Adrenal gland (tissue), 12 donors: ENCODE measurements around the gene SRSF4. TPM values are rescaled to one million over a fixed set of nuclear protein-coding genes. Genes with fewer than 3 reads are reported as not detected.

Source experiments
- DNase-seq, 7 donors: peaks; one replicate each; pipeline ENCODE4 v3.0.0-alpha.2; 2019 to 2020
- H3K27ac ChIP-seq, 5 donors: fragments of 200-600 bp; sonication (generic) in 4 of 5; 1 replicate in 3 of 5; 2 replicates in 2 of 5; pipeline versions ENCODE4 v1.5.1 to v1.8.0; 2016 to 2020; ENCODE audit warnings: mild to moderate bottlenecking in 1 of 5
- H3K27me3 ChIP-seq: fragments of 200-600 bp; 2 replicates; pipeline ENCODE4 v1.8.0; 2021
- H3K36me3 ChIP-seq, 2 donors: fragments of 200-600 bp; replicated peaks in 1 of 2; 1 replicate in 1 of 2; 2 replicates in 1 of 2; pipeline versions ENCODE4 v1.5.1 to v1.8.0; 2018 to 2022
- H3K4me1 ChIP-seq, 2 donors: fragments of 200-600 bp; replicated peaks in 1 of 2; 1 replicate in 1 of 2; 2 replicates in 1 of 2; pipeline versions ENCODE4 v1.5.1 to v1.8.0; 2018 to 2021
- H3K4me3 ChIP-seq, 4 donors: fragments of 200-600 bp; sonication (generic) in 3 of 4; one replicate each; pipeline ENCODE4 v1.5.1; 2016 to 2018
- H3K9me3 ChIP-seq, 3 donors: fragments of 200-600 bp; sonication (generic) in 1 of 3; replicated peaks in 1 of 3; 1 replicate in 2 of 3; 2 replicates in 1 of 3; pipeline versions ENCODE4 v1.5.1 to v1.8.0; 2016 to 2021
- CTCF ChIP-seq, 6 experiments: fragments of 450-650 bp in 4 of 6; fragments of 200-600 bp in 2 of 6; sonication (generic) in 1 of 6; IDR thresholded peaks; 1 replicate in 5 of 6; 2 replicates in 1 of 6; pipeline versions ENCODE4 v1.5.1 to v1.8.0; 2016 to 2021; ENCODE audit warnings: antibody characterized with exemption in 6 of 6, mild to moderate bottlenecking in 2 of 6, moderate library complexity in 1 of 6
- POLR2A ChIP-seq, 2 donors: fragments of 450-650 bp; IDR thresholded peaks; one replicate each; pipeline ENCODE4 v1.6.1; 2017; ENCODE audit warnings: antibody characterized with exemption in 2 of 2, mild to moderate bottlenecking in 2 of 2, moderate library complexity in 1 of 2
- WGBS, 4 donors: extraction: QIAGEN DNeasy Blood & Tissue Kit in 2 of 4; methylation state at CpG; one replicate each; pipeline versions ENCODE4 v1.1.5 to v1.1.7; 2013 to 2017; 5-methylcytosine and 5-hydroxymethylcytosine counted together
- intact Hi-C, 2 donors: fragments of 100-400 bp; cut with DNase I; formaldehyde crosslinking; loops; one replicate each; pipeline versions ENCODE4 v1.14.1 to v1.15.0; 2022 to 2023
- polyA plus RNA-seq, 3 donors: library from polyadenylated mRNA; stranded (reverse); fragments of 200-250 nt in 2 of 3; fragments of 350-450 nt in 1 of 3; fragmentation: Illumina TruSeq in 1 of 3; extraction: RNeasy Lipid Tissue Mini Kit (QIAGEN cat#74804) in 1 of 3; gene quantifications; one replicate each; pipeline ENCODE4 v1.2.3, GENCODE V29; 2013 to 2014
- total RNA-seq, 9 donors: library from RNA; depleted of rRNA in 4 of 9; stranded (reverse); fragments of >200 nt in 4 of 9; fragments of 120-200 nt in 1 of 9; fragmentation: NEBNext Ultra II Directional in 1 of 9; extraction: Animal tissue kit (Norgen Biotek cat#: 25700) in 1 of 9; gene quantifications; one replicate each; pipeline versions ENCODE4 v1.1.0 to v1.2.4, GENCODE V29; 2013 to 2023
- donor health status: healthy with polysubstance abuse.
- donor health status: Bipolar disorder and iron deficiency.
- donor health status: DM: yes; HTN: yes; CAD: no.
- donor health status: DM: no; HTN: no; CAD: no.
- donor health status: DM: no; HTN: no; CAD: no.
- donor health status: DM: yes; HTN: yes; CAD: no.

Gene SRSF4
- total and polyA plus RNA-seq, 12 donors = 35.1 to 120 (median 55.4) TPM

GRCh38 chr1:29148656-29149491 lies 32.8 kb downstream of the SRSF4 start:
- Histone ChIP-seq H3K36me3 (peaks cover 0 to 80% of the 10 kb centered on the region in 2 donors), H3K27me3 (no peaks in the 10 kb centered on the region), H3K4me3 (no peak overlapping the region), H3K9me3 (no peaks in the 10 kb centered on the region), H3K27ac (no peak overlapping the region), H3K4me1 (peaks cover 0 to 5% of the 10 kb centered on the region in 2 donors)
- DNase-seq = peak in 1 of 7 donors; percentile 45
- 95 to 96% (median 95%) methylated on average over 33 to 35 of the region's 35 CpGs for WGBS, 4 donors
- intact Hi-C loops = no loop called here
- TF ChIP-seq CTCF (IDR thresholded peaks at IDR 0.05) (no peak), POLR2A (IDR thresholded peaks at IDR 0.05) (no peak)

- TF ChIP-seq CTCF (IDR thresholded peaks at IDR 0.05) = no peak
Observed at GRCh38 chr1:29145739-29146437, 35.8 kb downstream of the SRSF4 start.

GRCh38 chr1:29144178-29144577 lies 37.5 kb downstream of the SRSF4 start:
- Histone ChIP-seq H3K27ac (no peak overlapping the region), H3K9me3 (no peaks in the 10 kb centered on the region), H3K4me3 (no peak overlapping the region), H3K36me3 (peaks cover 0 to 33% of the 10 kb centered on the region in 2 donors), H3K27me3 (no peaks in the 10 kb centered on the region), H3K4me1 (peaks cover 0 to 5% of the 10 kb centered on the region in 2 donors)
- intact Hi-C loops = no loop called here
- no peak for TF ChIP-seq POLR2A (IDR thresholded peaks at IDR 0.05)
- no peak for TF ChIP-seq CTCF (IDR thresholded peaks at IDR 0.05)
- WGBS, 4 donors = 95 to 99% (median 98%) methylated on average over 2 of the region's 2 CpGs
- DNase-seq = peak in 1 of 7 donors; percentile 36

More at GRCh38 chr1:29145739-29146437, 35.8 kb downstream of the SRSF4 start:
- Histone ChIP-seq H3K4me1 (peaks cover 0 to 5% of the 10 kb centered on the region in 2 donors), H3K27ac (peak overlapping the region in 1 of 5 donors; percentile 51), H3K4me3 (no peak overlapping the region), H3K9me3 (no peaks in the 10 kb centered on the region), H3K36me3 (peaks cover 0 to 50% of the 10 kb centered on the region in 2 donors), H3K27me3 (no peaks in the 10 kb centered on the region)
- intact Hi-C loops = no loop called here
- WGBS, 4 donors = 48 to 64% (median 60%) methylated on average over 8 of the region's 8 CpGs
- peak in 5 of 7 donors; percentile 34 to 59 (median 49) for DNase-seq

- intact Hi-C loops = no loop called here
- peaks cover 0 to 5% of the 10 kb centered on the region in 2 donors for H3K4me1 ChIP-seq
- H3K4me3 ChIP-seq = no peak overlapping the region
- H3K36me3 ChIP-seq = peaks cover 0 to 18% of the 10 kb centered on the region in 2 donors
- DNase-seq = no peak
- H3K9me3 ChIP-seq = no peaks in the 10 kb centered on the region
- no peaks in the 10 kb centered on the region for H3K27me3 ChIP-seq
- no peak for TF ChIP-seq POLR2A (IDR thresholded peaks at IDR 0.05)
- TF ChIP-seq CTCF (IDR thresholded peaks at IDR 0.05) = no peak
- no peak overlapping the region for H3K27ac ChIP-seq
- 86 to 96% (median 89%) methylated on average over 2 of the region's 2 CpGs for WGBS, 4 donors
Observed at GRCh38 chr1:29142714-29143113, 39.0 kb downstream of the SRSF4 start.
